ENCODE measurements around the gene PITPNM1. TPM values are rescaled to one million over a fixed set of nuclear protein-coding genes. Genes with fewer than 3 reads are reported as not detected.

Gene PITPNM1
- total RNA-seq, 1 donor from 2014 or later = 55.8 TPM

GRCh38 chr11:67507864-67508485 lies 2.8 kb upstream of the PITPNM1 start, which contains the start of gene CDK2AP2:
TSS of gene CDK2AP2 (minus strand) at chr11:67508162. CDS start at chr11:67508082, 80 bp downstream.
- no peaks in the 10 kb centered on the region for H3K36me3 Mint-ChIP-seq
- H3K27ac Mint-ChIP-seq = peak within 1 kb of the TSS; percentile 96
- no peak for TF ChIP-seq CTCF (IDR thresholded peaks at IDR 0.05; ENCODE audit: unreplicated experiment)
- peak; percentile 95 to 97 for DNase-seq (ENCODE audit: low spot score in 2 of 2, unreplicated experiment in 2 of 2)
- H3K4me3 Mint-ChIP-seq = peak within 1 kb of the TSS; percentile 79
- H3K4me1 Mint-ChIP-seq = peaks cover 28% of the 10 kb centered on the region
- no peaks in the 10 kb centered on the region for H3K9me3 Mint-ChIP-seq
- H3K27me3 Mint-ChIP-seq (ENCODE audit: low read depth) = peaks cover 22% of the 10 kb centered on the region

- H3K27ac Mint-ChIP-seq = peak overlapping the region; percentile 72
- peak overlapping the region; percentile 79 for H3K4me3 Mint-ChIP-seq
- H3K27me3 Mint-ChIP-seq (ENCODE audit: low read depth) = peaks cover 19% of the 10 kb centered on the region
- DNase-seq (ENCODE audit: low spot score in 2 of 2, unreplicated experiment in 2 of 2) = no peak
- peaks cover 31% of the 10 kb centered on the region for H3K4me1 Mint-ChIP-seq
- no peaks in the 10 kb centered on the region for H3K36me3 Mint-ChIP-seq
- no peaks in the 10 kb centered on the region for H3K9me3 Mint-ChIP-seq
- TF ChIP-seq CTCF (IDR thresholded peaks at IDR 0.05; ENCODE audit: unreplicated experiment) = no peak
Measured at GRCh38 chr11:67507242-67507863, 2.2 kb upstream of the PITPNM1 start.

- Mint-ChIP-seq H3K27me3 (ENCODE audit: low read depth) (peaks cover 16% of the 10 kb centered on the region), H3K9me3 (no peaks in the 10 kb centered on the region), H3K36me3 (no peaks in the 10 kb centered on the region), H3K27ac (peak overlapping the region; percentile 79), H3K4me3 (peak overlapping the region; percentile 79), H3K4me1 (peaks cover 31% of the 10 kb centered on the region)
- no peak for DNase-seq (ENCODE audit: low spot score in 2 of 2, unreplicated experiment in 2 of 2)
- peak; percentile 34 for TF ChIP-seq CTCF (IDR thresholded peaks at IDR 0.05; ENCODE audit: unreplicated experiment)
Measured at GRCh38 chr11:67506426-67507051, 1.4 kb upstream of the PITPNM1 start.

- Mint-ChIP-seq H3K9me3 (no peaks in the 10 kb centered on the region), H3K4me3 (peak overlapping the region; percentile 79), H3K27ac (peak overlapping the region; percentile 89), H3K27me3 (ENCODE audit: low read depth) (peaks cover 10% of the 10 kb centered on the region), H3K36me3 (peaks cover 4% of the 10 kb centered on the region), H3K4me1 (peaks cover 31% of the 10 kb centered on the region)
- TF ChIP-seq CTCF (IDR thresholded peaks at IDR 0.05; ENCODE audit: unreplicated experiment) = peak; percentile 88
- peak; percentile 68 to 87 for DNase-seq (ENCODE audit: low spot score in 2 of 2, unreplicated experiment in 2 of 2)
Measured at GRCh38 chr11:67505605-67506396, 638 bp upstream of the PITPNM1 start.
